ENCODE results near the gene BIN1. TPM values are rescaled to one million over a fixed set of nuclear protein-coding genes. Genes with fewer than 3 reads are reported as not detected.

Gene BIN1
- total RNA-seq, 1 experiment from 2014 or later: 42.5 TPM

- no peak for TF ChIP-seq ZNF219 (CRISPR knock-in tag; IDR thresholded peaks at IDR 0.05; ENCODE audit: borderline replicate concordance)
- no peak for TF ChIP-seq ZNF416 (CRISPR knock-in tag; IDR thresholded peaks at IDR 0.05)
- TF ChIP-seq SMAD4 (CRISPR knock-in tag; IDR thresholded peaks at IDR 0.05): no peak
- TF ChIP-seq ELF4 (CRISPR knock-in tag; IDR thresholded peaks at IDR 0.05; ENCODE audit: low read depth): no peak
- TF ChIP-seq OVOL2 (CRISPR knock-in tag; IDR thresholded peaks at IDR 0.05; ENCODE audit: borderline replicate concordance): no peak
- no peak for TF ChIP-seq PREB (CRISPR knock-in tag; IDR thresholded peaks at IDR 0.05; ENCODE audit: borderline replicate concordance)
Measured at GRCh38 chr2:127053731-127054603, 53.0 kb downstream of the BIN1 start (continued).

DNA sequence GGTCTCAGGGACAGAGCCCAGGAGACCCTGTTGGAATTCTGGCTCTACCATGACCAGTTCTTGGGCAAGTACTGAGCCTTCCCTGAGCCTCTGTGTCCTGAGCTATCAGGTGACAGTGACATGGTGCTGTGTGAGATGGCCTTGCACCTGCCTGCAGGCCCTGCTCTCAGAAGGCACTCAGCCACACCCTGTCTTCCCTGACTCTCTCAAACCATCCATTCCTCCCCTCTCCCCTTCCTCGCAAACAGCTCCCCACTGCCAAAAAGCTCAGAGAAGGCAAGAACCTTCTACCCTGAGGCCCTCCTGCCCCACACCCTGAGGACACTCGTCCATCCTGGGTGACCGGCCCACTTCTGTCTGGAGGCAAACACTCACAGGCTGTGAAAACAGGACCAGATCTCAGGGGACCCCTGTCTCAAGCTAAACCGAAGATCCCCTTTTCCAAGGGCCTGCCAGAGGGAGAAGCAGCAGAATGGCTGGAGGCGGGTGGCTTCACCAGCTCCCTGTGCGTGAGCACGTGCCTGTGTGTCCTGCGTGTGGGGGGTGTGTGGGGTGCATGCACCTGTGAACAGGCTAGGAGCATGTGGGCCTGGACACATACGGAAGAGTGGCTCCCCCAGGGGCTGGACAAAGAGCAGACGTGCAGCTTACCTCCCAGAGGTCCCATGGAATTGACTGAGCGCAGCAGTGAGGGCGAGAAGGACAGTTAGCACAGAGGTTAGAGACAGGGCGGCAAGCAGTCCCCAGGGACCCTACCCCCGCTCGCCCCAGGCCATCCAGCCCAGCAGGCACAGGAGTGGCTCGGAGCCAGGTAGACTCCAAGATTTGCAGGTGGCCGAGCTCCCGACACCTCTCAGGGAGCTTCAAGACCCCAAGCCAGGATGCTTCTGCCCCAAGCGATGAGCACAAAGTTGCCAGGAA lies 53.9 kb downstream of the BIN1 start:
- POLR2A ChIA-PET: interaction anchor here (0.6 kb wide), 1 partner anchor 54 kb away, joined by 5 read pairs; the partner anchor contains the start of gene BIN1
- no peaks in the 10 kb centered on the region for H3K4me1 Mint-ChIP-seq
- TF ChIP-seq ATF1 (CRISPR knock-in tag; IDR thresholded peaks at IDR 0.05) (no peak), PREB (CRISPR knock-in tag; IDR thresholded peaks at IDR 0.05; ENCODE audit: borderline replicate concordance) (no peak), E2F4 (CRISPR knock-in tag; IDR thresholded peaks at IDR 0.05; ENCODE audit: borderline replicate concordance, low read depth) (no peak), SMAD4 (CRISPR knock-in tag; IDR thresholded peaks at IDR 0.05) (no peak), ZNF423 (CRISPR knock-in tag; IDR thresholded peaks at IDR 0.05) (no peak), RELA (CRISPR knock-in tag; IDR thresholded peaks at IDR 0.05; ENCODE audit: borderline replicate concordance) (no peak), SMAD3 (CRISPR knock-in tag; IDR thresholded peaks at IDR 0.05; ENCODE audit: borderline replicate concordance) (no peak), JUN (CRISPR knock-in tag; IDR thresholded peaks at IDR 0.05) (no peak), IRF2 (CRISPR knock-in tag; IDR thresholded peaks at IDR 0.05; ENCODE audit: borderline replicate concordance, low read depth) (no peak)
- TF ChIP-seq, protein P1, sequence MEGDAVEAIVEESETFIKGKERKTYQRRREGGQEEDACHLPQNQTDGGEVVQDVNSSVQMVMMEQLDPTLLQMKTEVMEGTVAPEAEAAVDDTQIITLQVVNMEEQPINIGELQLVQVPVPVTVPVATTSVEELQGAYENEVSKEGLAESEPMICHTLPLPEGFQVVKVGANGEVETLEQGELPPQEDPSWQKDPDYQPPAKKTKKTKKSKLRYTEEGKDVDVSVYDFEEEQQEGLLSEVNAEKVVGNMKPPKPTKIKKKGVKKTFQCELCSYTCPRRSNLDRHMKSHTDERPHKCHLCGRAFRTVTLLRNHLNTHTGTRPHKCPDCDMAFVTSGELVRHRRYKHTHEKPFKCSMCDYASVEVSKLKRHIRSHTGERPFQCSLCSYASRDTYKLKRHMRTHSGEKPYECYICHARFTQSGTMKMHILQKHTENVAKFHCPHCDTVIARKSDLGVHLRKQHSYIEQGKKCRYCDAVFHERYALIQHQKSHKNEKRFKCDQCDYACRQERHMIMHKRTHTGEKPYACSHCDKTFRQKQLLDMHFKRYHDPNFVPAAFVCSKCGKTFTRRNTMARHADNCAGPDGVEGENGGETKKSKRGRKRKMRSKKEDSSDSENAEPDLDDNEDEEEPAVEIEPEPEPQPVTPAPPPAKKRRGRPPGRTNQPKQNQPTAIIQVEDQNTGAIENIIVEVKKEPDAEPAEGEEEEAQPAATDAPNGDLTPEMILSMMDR (IDR thresholded peaks at IDR 0.05): no peak
- TF ChIP-seq, protein P2, sequence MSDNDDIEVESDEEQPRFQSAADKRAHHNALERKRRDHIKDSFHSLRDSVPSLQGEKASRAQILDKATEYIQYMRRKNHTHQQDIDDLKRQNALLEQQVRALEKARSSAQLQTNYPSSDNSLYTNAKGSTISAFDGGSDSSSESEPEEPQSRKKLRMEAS (CRISPR knock-in tag; IDR thresholded peaks at IDR 0.05): no peak
- TF ChIP-seq, protein P3, sequence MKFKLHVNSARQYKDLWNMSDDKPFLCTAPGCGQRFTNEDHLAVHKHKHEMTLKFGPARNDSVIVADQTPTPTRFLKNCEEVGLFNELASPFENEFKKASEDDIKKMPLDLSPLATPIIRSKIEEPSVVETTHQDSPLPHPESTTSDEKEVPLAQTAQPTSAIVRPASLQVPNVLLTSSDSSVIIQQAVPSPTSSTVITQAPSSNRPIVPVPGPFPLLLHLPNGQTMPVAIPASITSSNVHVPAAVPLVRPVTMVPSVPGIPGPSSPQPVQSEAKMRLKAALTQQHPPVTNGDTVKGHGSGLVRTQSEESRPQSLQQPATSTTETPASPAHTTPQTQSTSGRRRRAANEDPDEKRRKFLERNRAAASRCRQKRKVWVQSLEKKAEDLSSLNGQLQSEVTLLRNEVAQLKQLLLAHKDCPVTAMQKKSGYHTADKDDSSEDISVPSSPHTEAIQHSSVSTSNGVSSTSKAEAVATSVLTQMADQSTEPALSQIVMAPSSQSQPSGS (CRISPR knock-in tag; IDR thresholded peaks at IDR 0.05; ENCODE audit: borderline replicate concordance, low read depth): no peak
- TF ChIP-seq, protein P4, sequence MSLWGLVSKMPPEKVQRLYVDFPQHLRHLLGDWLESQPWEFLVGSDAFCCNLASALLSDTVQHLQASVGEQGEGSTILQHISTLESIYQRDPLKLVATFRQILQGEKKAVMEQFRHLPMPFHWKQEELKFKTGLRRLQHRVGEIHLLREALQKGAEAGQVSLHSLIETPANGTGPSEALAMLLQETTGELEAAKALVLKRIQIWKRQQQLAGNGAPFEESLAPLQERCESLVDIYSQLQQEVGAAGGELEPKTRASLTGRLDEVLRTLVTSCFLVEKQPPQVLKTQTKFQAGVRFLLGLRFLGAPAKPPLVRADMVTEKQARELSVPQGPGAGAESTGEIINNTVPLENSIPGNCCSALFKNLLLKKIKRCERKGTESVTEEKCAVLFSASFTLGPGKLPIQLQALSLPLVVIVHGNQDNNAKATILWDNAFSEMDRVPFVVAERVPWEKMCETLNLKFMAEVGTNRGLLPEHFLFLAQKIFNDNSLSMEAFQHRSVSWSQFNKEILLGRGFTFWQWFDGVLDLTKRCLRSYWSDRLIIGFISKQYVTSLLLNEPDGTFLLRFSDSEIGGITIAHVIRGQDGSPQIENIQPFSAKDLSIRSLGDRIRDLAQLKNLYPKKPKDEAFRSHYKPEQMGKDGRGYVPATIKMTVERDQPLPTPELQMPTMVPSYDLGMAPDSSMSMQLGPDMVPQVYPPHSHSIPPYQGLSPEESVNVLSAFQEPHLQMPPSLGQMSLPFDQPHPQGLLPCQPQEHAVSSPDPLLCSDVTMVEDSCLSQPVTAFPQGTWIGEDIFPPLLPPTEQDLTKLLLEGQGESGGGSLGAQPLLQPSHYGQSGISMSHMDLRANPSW (CRISPR knock-in tag; conservative IDR thresholded peaks at IDR 0.05; ENCODE audit: low read depth): no peak
- TF ChIP-seq, protein P5, sequence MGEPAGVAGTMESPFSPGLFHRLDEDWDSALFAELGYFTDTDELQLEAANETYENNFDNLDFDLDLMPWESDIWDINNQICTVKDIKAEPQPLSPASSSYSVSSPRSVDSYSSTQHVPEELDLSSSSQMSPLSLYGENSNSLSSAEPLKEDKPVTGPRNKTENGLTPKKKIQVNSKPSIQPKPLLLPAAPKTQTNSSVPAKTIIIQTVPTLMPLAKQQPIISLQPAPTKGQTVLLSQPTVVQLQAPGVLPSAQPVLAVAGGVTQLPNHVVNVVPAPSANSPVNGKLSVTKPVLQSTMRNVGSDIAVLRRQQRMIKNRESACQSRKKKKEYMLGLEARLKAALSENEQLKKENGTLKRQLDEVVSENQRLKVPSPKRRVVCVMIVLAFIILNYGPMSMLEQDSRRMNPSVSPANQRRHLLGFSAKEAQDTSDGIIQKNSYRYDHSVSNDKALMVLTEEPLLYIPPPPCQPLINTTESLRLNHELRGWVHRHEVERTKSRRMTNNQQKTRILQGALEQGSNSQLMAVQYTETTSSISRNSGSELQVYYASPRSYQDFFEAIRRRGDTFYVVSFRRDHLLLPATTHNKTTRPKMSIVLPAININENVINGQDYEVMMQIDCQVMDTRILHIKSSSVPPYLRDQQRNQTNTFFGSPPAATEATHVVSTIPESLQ (CRISPR knock-in tag; IDR thresholded peaks at IDR 0.05): no peak

More for the DNA sequence above, 53.9 kb downstream of the BIN1 start:
- no peak overlapping the region for H3K4me3 Mint-ChIP-seq
- ATAC-seq: no peak
- H3K36me3 Mint-ChIP-seq: 0 out of 2 replicates have a peak, but pooled peaks cover 3% of the 10 kb centered on the region
- CTCF ChIA-PET: interaction anchor here (2.9 kb wide), 1 partner anchor 14 kb away, joined by 15 read pairs; no protein-coding TSS in a partner anchor
- no peaks in the 10 kb centered on the region for H3K27me3 Mint-ChIP-seq (ENCODE audit: low read depth)
- no peak for DNase-seq (ENCODE audit: low spot score)
- peak overlapping the region; percentile 57; the same call in 1 of the 2 replicates for H3K27ac Mint-ChIP-seq
- H3K9me3 Mint-ChIP-seq: no peaks in the 10 kb centered on the region
